Stimulated activated CD8-positive, alpha-beta memory T cell treated with anti-CD3 and anti-CD28 coated beads, Interleukin-2, amount 100 ng/mL, for 1 hour (primary cell): Measurements from ENCODE around the gene DNAH9.

Source experiments
- DNase-seq, 2 donors: peaks; one replicate each; pipeline ENCODE4 v3.0.0-alpha.2; 2020; ENCODE audit warnings: low read depth in 2 of 2

The DNAH9 gene

DNA sequence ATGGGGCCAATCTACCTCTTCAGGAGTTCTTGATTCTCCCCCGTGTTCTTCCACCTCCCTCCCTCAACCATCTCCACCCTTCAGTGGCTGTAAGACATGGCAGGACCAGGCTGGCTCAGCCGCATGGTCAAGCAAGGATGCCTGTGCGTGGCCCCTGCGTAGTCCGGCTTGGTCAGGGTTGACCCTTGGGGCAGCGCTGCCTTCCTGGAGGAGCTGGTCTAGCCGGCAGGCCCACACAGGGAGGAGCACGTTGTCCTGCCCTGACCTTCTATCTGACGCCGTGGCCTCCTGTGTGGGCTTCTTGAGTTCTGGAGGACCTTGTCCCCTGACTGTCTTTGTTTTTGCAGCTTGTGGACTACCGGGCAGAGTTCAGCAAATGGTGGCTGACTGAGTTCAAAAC is 169.8 kb downstream of the DNAH9 start:
- no peak for DNase-seq

- no peak for DNase-seq
Observed at GRCh38 chr17:11768981-11769380, 170.7 kb downstream of the DNAH9 start.

DNA sequence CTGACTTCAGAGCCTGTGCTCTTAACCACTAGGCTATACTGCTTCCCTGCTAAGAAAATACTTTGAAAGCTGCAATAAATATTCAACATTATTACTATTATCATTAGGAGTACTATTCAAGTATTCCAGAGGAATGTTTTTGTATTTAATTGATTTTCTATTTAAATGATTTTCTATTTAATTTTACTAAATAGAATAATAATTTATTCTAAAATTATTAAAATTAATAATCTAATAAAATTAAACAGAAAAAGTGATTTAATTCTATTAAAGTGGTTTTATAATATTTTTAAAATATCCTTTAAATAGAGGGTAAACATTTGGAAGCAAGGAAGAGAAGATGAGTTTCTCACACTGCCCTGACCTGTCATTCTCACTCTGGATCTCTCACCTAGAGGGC is 173.8 kb downstream of the DNAH9 start:
- no peak for DNase-seq

GRCh38 chr17:11779892-11780291 is 181.6 kb downstream of the DNAH9 start:
- DNase-seq: no peak

- DNase-seq: no peak
Observed at GRCh38 chr17:11780621-11781020, 182.4 kb downstream of the DNAH9 start.

GRCh38 chr17:11786711-11787438 is 188.6 kb downstream of the DNAH9 start:
- DNase-seq: no peak

DNA sequence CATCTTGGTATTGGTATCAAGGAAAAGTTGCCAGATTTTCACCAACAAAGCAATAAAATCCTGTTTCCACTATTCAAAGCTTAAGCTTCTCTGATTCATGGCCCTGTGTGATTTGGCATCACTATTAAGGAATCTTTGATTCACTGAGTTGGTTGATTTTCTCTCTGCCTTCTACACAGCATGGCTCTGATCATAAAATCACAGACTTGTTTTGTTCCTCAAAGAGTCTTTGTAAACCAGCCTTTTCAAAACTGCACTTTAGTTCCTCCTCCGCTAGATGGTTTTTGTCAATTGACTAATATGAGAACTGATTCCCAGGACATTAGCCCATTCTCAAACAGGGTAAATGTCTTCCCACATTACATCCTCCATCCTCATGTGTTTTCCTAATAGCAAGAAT is 197.6 kb downstream of the DNAH9 start:
- no peak for DNase-seq

DNA sequence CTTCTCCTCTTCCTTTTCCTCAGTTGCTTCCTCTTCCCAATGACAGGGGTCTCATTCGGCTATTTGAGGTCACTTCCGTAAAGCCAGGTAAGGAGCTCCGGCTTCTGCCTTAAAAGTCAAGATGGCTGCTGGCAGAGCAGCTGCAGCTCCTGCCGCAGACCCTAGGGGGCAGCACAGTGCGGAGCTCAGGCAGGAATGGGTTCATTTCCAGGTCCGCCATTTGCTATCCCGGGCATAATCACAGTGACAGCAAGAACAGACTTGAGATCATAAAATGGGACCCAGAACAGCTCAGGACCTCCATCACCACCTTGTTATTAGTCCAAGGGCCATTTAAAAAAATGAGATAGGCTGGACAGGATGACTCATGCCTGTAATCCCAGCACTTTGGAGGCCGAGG is 199.5 kb downstream of the DNAH9 start:
- no peak for DNase-seq

DNA sequence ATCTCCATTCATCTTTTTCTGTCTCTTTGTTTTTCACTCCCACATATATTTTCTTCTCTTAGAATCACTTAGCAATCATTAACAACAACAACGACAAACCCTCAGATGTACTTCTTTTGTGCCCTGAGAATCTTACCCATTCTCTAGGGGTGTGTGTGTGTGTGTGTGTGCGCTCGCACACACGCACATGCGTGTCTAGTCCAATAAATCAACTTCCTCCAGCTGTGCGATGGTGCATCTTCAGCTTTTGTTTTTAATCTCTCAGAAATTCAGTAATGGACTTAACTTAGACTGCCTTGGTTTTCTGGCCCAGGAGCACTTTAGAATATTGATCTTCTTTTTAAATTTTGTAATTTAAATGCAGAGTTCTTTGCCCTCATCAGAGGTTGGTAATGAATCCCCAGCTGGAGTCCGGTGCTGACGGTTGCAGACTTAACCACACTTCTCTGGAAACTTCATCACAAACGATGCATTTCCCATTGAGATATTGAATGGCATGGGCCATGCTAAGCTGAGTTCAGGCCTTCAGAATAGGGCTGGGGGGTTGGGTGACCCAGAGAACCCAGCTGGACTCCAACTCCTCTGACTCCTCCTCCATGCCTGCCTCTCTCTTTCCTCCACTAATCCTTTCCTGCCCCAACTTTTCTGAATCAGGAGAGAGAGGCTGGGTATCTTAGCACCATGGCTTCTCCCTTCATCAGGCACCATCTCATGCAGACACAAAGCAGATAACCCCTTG is 205.1 kb downstream of the DNAH9 start:
- DNase-seq: no peak

- DNase-seq: no peak
Observed at GRCh38 chr17:11805138-11805537, 206.9 kb downstream of the DNAH9 start.

GRCh38 chr17:11805952-11806351 is 207.7 kb downstream of the DNAH9 start:
- no peak for DNase-seq

DNA sequence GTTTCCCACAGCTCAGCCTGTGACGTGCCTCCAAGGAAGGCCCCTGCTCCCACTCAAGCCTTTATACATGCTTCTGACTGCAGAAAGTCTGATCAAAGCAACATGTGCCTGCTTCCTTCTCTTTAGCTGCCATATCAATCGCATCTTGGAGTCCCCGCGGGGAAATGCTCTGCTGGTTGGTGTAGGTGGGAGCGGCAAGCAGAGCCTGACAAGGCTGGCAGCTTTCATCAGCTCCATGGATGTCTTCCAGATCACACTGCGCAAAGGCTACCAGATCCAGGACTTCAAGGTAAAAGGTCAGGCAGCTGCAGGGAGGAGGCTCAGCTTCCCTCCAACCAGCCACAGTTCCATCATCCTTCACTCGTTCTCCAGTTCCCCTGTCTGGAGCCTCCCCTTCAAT is 209.3 kb downstream of the DNAH9 start:
- no peak for DNase-seq

DNA sequence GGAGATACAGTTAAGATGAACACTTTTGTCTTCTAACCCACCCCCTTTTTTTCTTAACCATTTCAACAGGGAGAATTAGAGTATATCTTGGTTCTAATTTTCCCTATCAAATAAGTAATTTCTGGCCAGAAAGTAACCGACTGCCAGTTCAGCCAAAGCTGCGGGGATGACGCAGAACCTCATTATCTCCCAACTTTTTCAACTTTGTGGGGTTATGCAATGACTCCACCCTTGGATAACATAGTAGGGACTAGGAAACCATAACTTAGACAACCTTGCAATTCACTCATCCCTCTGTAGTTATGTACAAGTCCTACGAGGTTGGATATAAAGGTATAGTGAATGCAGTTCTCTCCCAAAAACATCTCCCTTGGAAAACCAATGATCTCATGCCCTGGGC is 215.0 kb downstream of the DNAH9 start:
- no peak for DNase-seq

DNA sequence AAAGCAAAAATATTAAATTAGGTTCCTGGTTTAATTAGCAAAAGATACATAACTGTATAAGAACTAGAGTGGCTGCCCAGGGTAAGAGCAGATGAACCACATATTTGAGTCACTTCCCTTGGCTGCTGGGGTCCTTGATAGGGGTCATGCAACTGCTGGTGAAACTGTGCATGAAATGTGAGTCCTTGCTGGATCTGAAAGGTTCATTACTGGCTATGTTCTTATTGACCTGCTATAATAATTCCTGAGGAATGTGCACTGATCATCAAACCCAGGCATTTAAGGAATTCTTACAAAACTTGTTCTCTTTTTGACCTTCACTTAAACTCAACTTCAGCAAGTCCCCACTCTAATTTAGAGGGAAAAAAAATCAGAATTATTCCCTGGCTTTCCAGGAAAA is 215.6 kb downstream of the DNAH9 start:
- DNase-seq: no peak

DNA sequence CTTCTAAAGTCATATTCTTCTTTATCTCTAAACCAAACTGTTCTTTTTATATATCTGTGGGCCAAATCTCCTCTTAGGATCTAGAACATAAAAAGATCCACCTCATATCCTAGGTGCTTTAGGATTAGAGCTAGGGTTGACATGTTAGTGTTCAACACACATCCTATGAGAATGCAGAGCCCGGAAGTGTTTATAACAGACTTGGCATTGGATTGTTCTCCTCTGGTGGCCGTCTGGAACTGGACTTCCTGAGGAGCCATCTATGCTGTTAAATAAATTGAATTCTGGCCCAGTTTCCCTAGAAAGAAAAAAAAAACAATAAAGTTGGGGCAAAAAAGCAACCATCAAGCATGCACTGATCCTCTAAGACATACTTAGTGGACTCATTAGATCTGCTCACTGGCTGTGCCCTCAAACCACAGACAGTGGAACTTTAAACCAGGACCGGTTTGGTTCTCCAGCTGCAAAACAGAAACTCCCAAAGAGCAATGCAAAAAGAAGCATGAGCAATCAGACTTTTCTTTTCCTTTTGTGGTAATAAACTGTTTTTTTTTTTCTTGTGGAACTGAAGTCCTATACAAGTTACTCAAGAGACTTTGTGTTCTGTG is 216.5 kb downstream of the DNAH9 start:
- no peak for DNase-seq

DNA sequence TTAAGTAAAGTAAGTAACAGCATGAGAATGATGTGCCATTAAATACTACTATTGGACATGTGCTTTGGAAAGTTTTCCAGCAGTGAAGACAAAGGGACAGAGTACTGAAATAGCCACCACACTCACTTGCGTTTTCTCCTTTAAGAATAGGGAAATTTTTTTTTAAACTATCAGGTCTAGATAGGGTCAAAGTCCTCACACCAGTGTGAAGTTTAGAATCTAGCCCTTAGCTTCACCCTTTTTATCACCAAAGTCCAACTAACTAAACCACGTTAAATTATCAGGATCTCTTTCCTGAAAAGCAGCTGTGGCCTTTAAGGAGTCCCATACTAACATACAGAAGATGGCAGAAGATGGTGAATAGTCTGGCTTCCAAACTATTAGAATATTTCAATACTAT is 218.1 kb downstream of the DNAH9 start:
- DNase-seq: no peak

DNA sequence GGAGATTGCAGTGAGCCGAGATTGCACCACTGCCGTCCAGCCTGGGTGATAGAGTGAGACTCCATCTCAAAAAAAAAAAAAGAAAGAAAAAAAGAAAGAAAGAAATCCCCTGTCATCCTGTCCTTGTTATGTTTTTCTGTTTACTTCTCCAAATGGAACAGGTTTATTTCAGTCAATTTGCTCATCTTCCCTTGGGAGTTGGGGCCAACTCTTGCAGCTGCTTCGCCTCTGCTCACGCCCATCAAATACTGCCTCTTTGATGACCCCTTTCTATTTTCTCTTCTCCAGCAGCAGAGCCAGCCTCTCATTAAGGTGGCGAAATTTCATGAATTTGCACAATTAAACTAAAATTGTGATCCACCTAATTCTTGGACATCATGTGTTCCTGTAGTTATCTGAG is 225.6 kb downstream of the DNAH9 start:
- no peak for DNase-seq

- no peak for DNase-seq
Observed at GRCh38 chr17:11825572-11826209, 227.4 kb downstream of the DNAH9 start.

DNA sequence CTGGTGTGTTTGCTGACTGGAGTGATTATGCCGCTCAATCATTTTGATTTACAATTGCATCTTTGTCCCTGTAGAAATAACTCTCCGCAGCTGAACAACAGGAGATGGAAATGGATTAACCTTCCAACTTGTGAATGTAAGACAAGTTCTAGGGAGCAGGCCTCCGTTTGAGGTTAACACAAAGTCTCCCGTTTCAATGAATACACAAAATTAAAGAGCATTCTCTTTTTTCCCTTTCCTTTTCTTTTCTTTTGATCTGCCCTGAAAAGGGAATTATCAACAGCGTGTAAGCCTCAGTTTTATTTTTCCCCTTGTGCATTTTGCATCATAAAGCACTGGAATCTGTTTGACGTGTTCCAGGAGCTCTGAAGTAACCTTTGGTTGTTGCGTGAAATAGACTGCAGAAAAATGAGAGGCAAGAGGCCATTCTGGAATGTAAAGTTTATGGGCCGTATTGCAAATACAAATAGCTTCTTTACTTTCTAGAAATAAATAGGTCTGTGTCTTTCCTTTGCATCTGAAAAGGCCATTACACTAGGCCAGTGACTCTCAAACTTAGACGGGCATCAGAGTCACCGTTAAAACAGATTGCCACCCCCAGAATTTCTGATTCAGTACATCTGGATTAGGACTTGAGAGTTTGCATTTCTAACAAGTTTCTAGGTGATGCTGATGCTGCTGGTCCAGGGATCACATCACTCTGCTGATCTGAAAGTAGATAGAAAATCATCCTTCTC is 234.3 kb downstream of the DNAH9 start:
- DNase-seq: no peak

DNA sequence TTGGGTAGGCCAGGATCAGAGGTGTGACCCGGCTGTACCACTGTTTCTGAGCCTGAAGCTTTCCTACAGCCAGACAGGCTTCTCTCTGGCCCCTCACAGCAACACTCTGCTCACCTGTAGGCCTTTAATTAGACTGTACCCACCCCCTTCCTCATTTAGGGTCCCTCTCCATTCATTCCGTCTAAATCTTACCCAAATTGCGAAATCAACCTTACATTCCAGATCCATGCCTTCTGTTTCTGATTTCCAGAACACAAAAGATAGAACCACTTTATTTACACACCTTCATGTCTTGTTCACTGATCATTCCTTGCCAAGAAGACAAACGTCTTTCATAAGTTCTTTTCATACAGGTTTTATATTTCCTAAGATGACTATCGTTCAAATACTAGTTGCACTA is 238.2 kb downstream of the DNAH9 start:
- no peak for DNase-seq

GRCh38 chr17:11840052-11840451 is 241.8 kb downstream of the DNAH9 start:
- no peak for DNase-seq

DNA sequence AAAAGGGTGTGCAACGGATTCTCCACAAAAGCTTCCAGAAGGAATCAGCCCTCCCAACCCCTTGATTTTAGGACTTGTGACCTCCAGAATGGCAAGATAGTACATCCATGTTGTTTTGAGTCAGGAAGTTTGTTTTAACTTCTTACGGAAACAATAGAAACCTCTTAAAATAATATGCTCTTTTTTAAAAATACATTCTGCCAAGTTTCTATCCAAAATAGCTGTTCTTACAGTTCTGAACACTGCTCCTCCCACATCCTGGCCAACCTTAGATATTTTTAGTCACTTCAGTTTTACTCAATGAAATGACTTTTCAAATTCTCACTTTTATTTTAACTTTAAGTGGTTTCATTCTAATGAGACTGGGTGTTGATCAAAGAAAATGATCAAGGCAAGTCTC is 242.6 kb downstream of the DNAH9 start:
- DNase-seq: no peak
